ENCODE measurements around the gene RANGAP1. TPM values are rescaled to one million over a fixed set of nuclear protein-coding genes. Genes with fewer than 3 reads are reported as not detected.
A peak's percentile ranks its signal among the peaks of the same experiment; 100 is the strongest.

Gene RANGAP1
- total RNA-seq, 4 donors from 2014 or later: 35.5 to 42.7 (median 38.8) TPM

- intact Hi-C loops (cut with DNase I): loop anchor here (10.0 kb wide), 1 partner anchor 314 kb away; no protein-coding TSS in a partner anchor
- WGBS, 2 donors: 93 to 94% methylated on average over 10 to 32 of the region's 32 CpGs
- no peak for DNase-seq
- Histone ChIP-seq H3K36me3 (no peaks in the 10 kb centered on the region), H3K4me1 (peaks cover 12 to 19% of the 10 kb centered on the region in 2 donors), H3K27ac (no peak overlapping the region), H3K9me3 (no peaks in the 10 kb centered on the region), H3K27me3 (no peaks in the 10 kb centered on the region), H3K4me3 (replicated peaks in 1 of 3) (no peak overlapping the region)
- TF ChIP-seq POLR2A (IDR thresholded peaks at IDR 0.05) (no peak), CTCF (IDR thresholded peaks at IDR 0.05) (no peak)
Measured at GRCh38 chr22:41238570-41239442, 47.2 kb downstream of the RANGAP1 start.

DNA sequence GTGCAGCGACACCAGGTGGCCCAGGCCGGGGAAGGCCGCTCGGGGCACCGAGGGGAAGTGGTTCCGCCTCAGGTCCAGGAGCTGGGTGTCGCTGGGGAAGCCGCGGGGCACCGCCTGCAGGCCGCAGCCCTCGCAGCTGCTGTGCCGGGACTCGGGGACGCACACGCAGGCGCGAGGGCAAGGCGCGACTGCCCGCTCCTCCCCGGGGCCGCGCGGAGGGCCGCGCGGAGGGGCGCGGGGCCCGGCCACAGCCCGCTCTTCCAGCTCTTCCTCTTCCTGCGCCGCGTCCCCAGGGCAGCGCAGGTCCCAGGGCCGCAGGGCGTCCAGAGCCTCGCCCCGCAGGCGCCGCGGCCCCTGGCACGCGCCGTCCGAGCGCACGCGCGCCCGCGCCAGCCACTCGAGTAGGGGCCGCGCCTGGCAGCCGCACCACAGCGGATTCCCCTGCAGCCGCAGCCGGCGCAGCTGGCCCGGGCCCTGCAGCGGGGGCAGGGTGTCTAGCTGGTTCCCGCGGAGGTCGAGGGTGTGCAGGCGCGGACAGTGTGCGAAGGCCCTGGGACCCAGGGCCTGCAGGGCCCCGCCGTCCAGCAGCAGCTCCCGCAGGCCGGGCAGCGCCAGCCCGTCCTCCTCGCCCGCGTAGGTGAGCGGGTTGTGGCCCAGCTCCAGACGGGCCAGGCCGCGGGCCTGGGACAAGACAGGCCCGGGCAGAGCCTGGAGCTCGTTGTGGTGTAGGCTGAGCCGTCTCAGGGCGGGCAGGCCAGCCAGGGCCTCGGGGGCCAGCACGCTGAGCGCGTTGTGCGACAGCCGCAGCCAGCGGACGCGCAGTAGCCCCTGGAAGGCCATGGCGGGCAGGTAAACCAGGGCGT, 48.0 kb downstream of the RANGAP1 start:
- H3K27ac ChIP-seq: peak overlapping the region in 2 of 3 donors; percentile 32 to 44
- 6 to 100% methylated on average over 1 to 30 of the region's 97 CpGs for WGBS, 2 donors

GRCh38 chr22:41237036-41237706, 48.8 kb downstream of the RANGAP1 start:
- TF ChIP-seq CTCF (IDR thresholded peaks at IDR 0.05) (peak in 1 of 6 experiments; percentile 54), POLR2A (IDR thresholded peaks at IDR 0.05) (no peak)
- H3K27me3 ChIP-seq: no peaks in the 10 kb centered on the region
- intact Hi-C loops (cut with DNase I): loop anchor here (10.0 kb wide), 1 partner anchor 312 kb away; no protein-coding TSS in a partner anchor

More for the DNA sequence above, 48.0 kb downstream of the RANGAP1 start:
- peak; percentile 87 to 89 for DNase-seq
- TF ChIP-seq CTCF (IDR thresholded peaks at IDR 0.05) (peak in 5 of 6 experiments; percentile 69 to 87 (median 82)), POLR2A (IDR thresholded peaks at IDR 0.05) (peak in 1 of 2 donors; percentile 35)
- no peaks in the 10 kb centered on the region for H3K9me3 ChIP-seq
- intact Hi-C loops (cut with DNase I): loop anchor here (10.0 kb wide), 1 partner anchor 313 kb away; no protein-coding TSS in a partner anchor
- peak overlapping the region in 2 of 3 donors; percentile 14 to 25 for H3K4me3 ChIP-seq (replicated peaks in 1 of 3)
- H3K4me1 ChIP-seq: peaks cover 12 to 19% of the 10 kb centered on the region in 2 donors
- H3K36me3 ChIP-seq: no peaks in the 10 kb centered on the region
- H3K27me3 ChIP-seq: no peaks in the 10 kb centered on the region

GRCh38 chr22:41234815-41235695, 50.9 kb downstream of the RANGAP1 start:
- Histone ChIP-seq H3K4me1 (peaks cover 12 to 19% of the 10 kb centered on the region in 2 donors), H3K27me3 (no peaks in the 10 kb centered on the region), H3K4me3 (replicated peaks in 1 of 3) (no peak overlapping the region), H3K9me3 (no peaks in the 10 kb centered on the region), H3K36me3 (no peaks in the 10 kb centered on the region), H3K27ac (no peak overlapping the region)
- no peak for DNase-seq
- TF ChIP-seq CTCF (IDR thresholded peaks at IDR 0.05): no peak
- no peak for TF ChIP-seq POLR2A (IDR thresholded peaks at IDR 0.05)
- intact Hi-C loops (cut with DNase I): loop anchor here (10.0 kb wide), 1 partner anchor 310 kb away; no protein-coding TSS in a partner anchor
- 86 to 89% methylated on average over 16 to 19 of the region's 19 CpGs for WGBS, 2 donors

More at GRCh38 chr22:41237036-41237706, 48.8 kb downstream of the RANGAP1 start:
- Histone ChIP-seq H3K4me1 (peaks cover 12 to 19% of the 10 kb centered on the region in 2 donors), H3K27ac (peak overlapping the region in 2 of 3 donors; percentile 21 to 44), H3K36me3 (no peaks in the 10 kb centered on the region), H3K9me3 (no peaks in the 10 kb centered on the region), H3K4me3 (replicated peaks in 1 of 3) (peak overlapping the region in 1 of 3 donors; percentile 25)
- DNase-seq: no peak
- 60% methylated on average over 15 of the region's 33 CpGs; no CpG with 5 or more reads in 1 of the 2 donors for WGBS, 2 donors

Data from thyroid gland (tissue), 4 donors.